ENCODE measurements around the gene GPR55. TPM values are rescaled to one million over a fixed set of nuclear protein-coding genes. Genes with fewer than 3 reads are reported as not detected.

The GPR55 gene
- total RNA-seq, 1 donor = under 0.01 TPM

- DNase-seq (ENCODE audit: low read depth) = no peak
- H3K4me3 ChIP-seq (ENCODE audit: low read depth, low read length) = no peak overlapping the region
- no peak for TF ChIP-seq CTCF (IDR thresholded peaks at IDR 0.05; ENCODE audit: insufficient read depth, low read length)
Measured at GRCh38 chr2:230905448-230906421, 19.3 kb downstream of the GPR55 start.

GRCh38 chr2:230904856-230905447, 20.1 kb downstream of the GPR55 start:
- DNase-seq (ENCODE audit: low read depth) = no peak
- no peak for TF ChIP-seq CTCF (IDR thresholded peaks at IDR 0.05; ENCODE audit: insufficient read depth, low read length)
- no peak overlapping the region for H3K4me3 ChIP-seq (ENCODE audit: low read depth, low read length)

- H3K4me3 ChIP-seq (ENCODE audit: low read depth, low read length) = no peak overlapping the region
- no peak for DNase-seq (ENCODE audit: low read depth)
- no peak for TF ChIP-seq CTCF (IDR thresholded peaks at IDR 0.05; ENCODE audit: insufficient read depth, low read length)
Measured at GRCh38 chr2:230903231-230904150, 21.6 kb downstream of the GPR55 start.

- peak; percentile 90 for TF ChIP-seq CTCF (IDR thresholded peaks at IDR 0.05; ENCODE audit: insufficient read depth, low read length)
- DNase-seq (ENCODE audit: low read depth) = peak; percentile 74
- no peak overlapping the region for H3K4me3 ChIP-seq (ENCODE audit: low read depth, low read length)
Measured at GRCh38 chr2:230902180-230902899, 22.7 kb downstream of the GPR55 start.

GRCh38 chr2:230901006-230901405, 24.0 kb downstream of the GPR55 start:
- H3K4me3 ChIP-seq (ENCODE audit: low read depth, low read length) = no peak overlapping the region
- no peak for DNase-seq (ENCODE audit: low read depth)
- TF ChIP-seq CTCF (IDR thresholded peaks at IDR 0.05; ENCODE audit: insufficient read depth, low read length) = no peak
